ENCODE results near the gene TUBG1.

The TUBG1 gene

GRCh38 chr17:42609182-42609813 is at the start of gene TUBG1, which contains the start of gene RETREG3:
Gene TUBG1 (plus strand): TSS chr17:42609683. CDS start chr17:42609738, 55 bp downstream.
Gene RETREG3 (minus strand): TSS chr17:42609374. CDS start chr17:42609324, 50 bp downstream.
- DNase-seq: peak; percentile 99

GRCh38 chr17:42560246-42560645 is 49.2 kb upstream of the TUBG1 start:
- DNase-seq: no peak

GRCh38 chr17:42561897-42562387 is 47.5 kb upstream of the TUBG1 start, which contains the start of gene COASY:
Gene COASY (plus strand): TSS chr17:42562148. CDS start chr17:42562623, 475 bp downstream.
- peak; percentile 97 for DNase-seq

- no peak for DNase-seq
Observed at GRCh38 chr17:42562388-42563142, 46.9 kb upstream of the TUBG1 start.

GRCh38 chr17:42563143-42563509 is 46.4 kb upstream of the TUBG1 start:
- DNase-seq: no peak

- DNase-seq: no peak
Observed at GRCh38 chr17:42563543-42563942, 45.9 kb upstream of the TUBG1 start.

GRCh38 chr17:42563950-42564349 is 45.5 kb upstream of the TUBG1 start:
- no peak for DNase-seq

- DNase-seq: no peak
Observed at GRCh38 chr17:42564815-42565522, 44.5 kb upstream of the TUBG1 start.

- no peak for DNase-seq
Observed at GRCh38 chr17:42565523-42566214, 43.8 kb upstream of the TUBG1 start.

- no peak for DNase-seq
Observed at GRCh38 chr17:42566215-42566882, 43.1 kb upstream of the TUBG1 start.

- peak; percentile 93 for DNase-seq
Observed at GRCh38 chr17:42566883-42567573, 42.5 kb upstream of the TUBG1 start, which contains the start of gene MLX. Gene MLX (plus strand): TSS chr17:42567100. CDS start chr17:42567125, 25 bp downstream.

GRCh38 chr17:42568341-42569111 is 41.0 kb upstream of the TUBG1 start:
- DNase-seq: no peak

GRCh38 chr17:42571435-42572225 is 37.9 kb upstream of the TUBG1 start:
- no peak for DNase-seq

GRCh38 chr17:42573095-42573494 is 36.4 kb upstream of the TUBG1 start:
- no peak for DNase-seq

- no peak for DNase-seq
Observed at GRCh38 chr17:42574463-42574862, 35.0 kb upstream of the TUBG1 start.

- DNase-seq: no peak
Observed at GRCh38 chr17:42577140-42577531, 32.3 kb upstream of the TUBG1 start.

GRCh38 chr17:42577532-42578281 is 31.8 kb upstream of the TUBG1 start, which contains the start of gene PSMC3IP:
Gene PSMC3IP (minus strand): TSS chr17:42577729. CDS start chr17:42577686, 43 bp downstream.
- DNase-seq: peak; percentile 87

GRCh38 chr17:42578282-42578869 is 31.1 kb upstream of the TUBG1 start:
- DNase-seq: peak; percentile 58

All from NCI-H1092 (cell line).